ENCODE results near the gene SCART1. TPM values are rescaled to one million over a fixed set of nuclear protein-coding genes. Genes with fewer than 3 reads are reported as not detected.

Gene SCART1
- total and polyA plus RNA-seq, 2 of the 4 experiments (the other 2 are of a cell fraction), result 0.54 to 2.1 TPM

GRCh38 chr10:133441780-133442179 is 12.0 kb upstream of the SCART1 start:
- Histone ChIP-seq H2AK9ac (replicated peaks; ENCODE audit: low read depth, low read length, poor library complexity) (no peak overlapping the region), H4K91ac (ENCODE audit: insufficient read depth, low read depth, low read length) (no peak overlapping the region), H2AK5ac (ENCODE audit: low read depth, low read length) (no peak overlapping the region), H3K4me2 (ENCODE audit: low read depth, low read length) (no peak overlapping the region), H2BK20ac (ENCODE audit: low read depth, low read length) (no peak overlapping the region), H4K8ac (ENCODE audit: low read depth in 2 of 2, low read length in 2 of 2) (no peak overlapping the region), H4K20me1 (ENCODE audit: insufficient read depth, low read length) (no peaks in the 10 kb centered on the region), H4K5ac (ENCODE audit: low read depth, low read length) (no peak overlapping the region), H2BK120ac (ENCODE audit: low read depth, low read length) (no peak overlapping the region), H3K56ac (ENCODE audit: extremely low read depth, insufficient read depth, low read length) (no peak overlapping the region), H3K4ac (ENCODE audit: low read depth, low read length) (no peak overlapping the region), H3K23ac (ENCODE audit: low read depth, low read length) (no peak overlapping the region), H3K18ac (ENCODE audit: low read depth, low read length) (no peak overlapping the region), H3K4me1 (ENCODE audit: control insufficient read depth, insufficient read depth, low read length) (no peaks in the 10 kb centered on the region), H3K9ac (ENCODE audit: low read depth, low read length) (no peak overlapping the region), H3K9me1 (ENCODE audit: insufficient read depth, low read length) (no peaks in the 10 kb centered on the region; the same call in 1 of the 2 replicates), H3K79me1 (ENCODE audit: low read depth in 1 of 2, low read length in 2 of 2) (no peaks in the 10 kb centered on the region), H3K4me3 (ENCODE audit: insufficient read depth, low read depth, low read length) (no peak overlapping the region), H3K27ac (ENCODE audit: insufficient read depth, low read length) (no peak overlapping the region), H2BK5ac (ENCODE audit: low read depth, low read length, poor library complexity, severe bottlenecking) (no peak overlapping the region), H3K36me3 (ENCODE audit: control insufficient read depth, insufficient read depth, low read length) (no peaks in the 10 kb centered on the region), H3K27me3 (ENCODE audit: control insufficient read depth, insufficient read depth, low read length) (no peaks in the 10 kb centered on the region), H2AFZ (replicated peaks; ENCODE audit: low read length, poor library complexity) (no peak overlapping the region), H3K14ac (replicated peaks; ENCODE audit: low read depth, low read length) (no peak overlapping the region), H2BK15ac (ENCODE audit: low read depth, low read length) (no peak overlapping the region), H3K9me3 (ENCODE audit: control insufficient read depth, insufficient read depth, low read length) (peaks cover 9% of the 10 kb centered on the region)
- WGBS, 2 experiments (ENCODE audit: extremely low coverage in 2 of 2, insufficient read length in 1 of 2), result no CpG with 5 or more reads among the region's 12 CpGs
- ChIA-PET CTCF (no interaction called here), POLR2A (ENCODE audit: unreplicated experiment) (no interaction called here)
- no TSS peak for BruUV-seq (replicated peaks)
- ATAC-seq (ENCODE audit: low read depth) (no peak), DNase-seq (no peak)
- intact Hi-C loops (cut with micrococcal nuclease) (no loop called here), in situ Hi-C loops (cut with MboI; ENCODE audit: low sequenced_read_pairs) (no loop called here), dilution Hi-C loops (cut with HindIII; ENCODE audit: low sequenced_read_pairs, unreplicated experiment) (no loop called here)
- TF ChIP-seq RFX5 (IDR thresholded peaks at IDR 0.05; ENCODE audit: low read depth, low read length) (no peak), FOS (IDR thresholded peaks at IDR 0.05; ENCODE audit: low read depth, low read length) (no peak), MXI1 (IDR thresholded peaks at IDR 0.05; ENCODE audit: borderline replicate concordance, low read depth, low read length) (no peak), USF2 (IDR thresholded peaks at IDR 0.05; ENCODE audit: low read depth, low read length) (no peak), RCOR1 (IDR thresholded peaks at IDR 0.05; ENCODE audit: insufficient replicate concordance, low read length) (no peak), MAFK (IDR thresholded peaks at IDR 0.05; ENCODE audit: low read depth, low read length) (no peak), NFE2L2 (IDR thresholded peaks at IDR 0.05; ENCODE audit: low read depth, low read length) (no peak)
- TF ChIP-seq, protein P1, sequence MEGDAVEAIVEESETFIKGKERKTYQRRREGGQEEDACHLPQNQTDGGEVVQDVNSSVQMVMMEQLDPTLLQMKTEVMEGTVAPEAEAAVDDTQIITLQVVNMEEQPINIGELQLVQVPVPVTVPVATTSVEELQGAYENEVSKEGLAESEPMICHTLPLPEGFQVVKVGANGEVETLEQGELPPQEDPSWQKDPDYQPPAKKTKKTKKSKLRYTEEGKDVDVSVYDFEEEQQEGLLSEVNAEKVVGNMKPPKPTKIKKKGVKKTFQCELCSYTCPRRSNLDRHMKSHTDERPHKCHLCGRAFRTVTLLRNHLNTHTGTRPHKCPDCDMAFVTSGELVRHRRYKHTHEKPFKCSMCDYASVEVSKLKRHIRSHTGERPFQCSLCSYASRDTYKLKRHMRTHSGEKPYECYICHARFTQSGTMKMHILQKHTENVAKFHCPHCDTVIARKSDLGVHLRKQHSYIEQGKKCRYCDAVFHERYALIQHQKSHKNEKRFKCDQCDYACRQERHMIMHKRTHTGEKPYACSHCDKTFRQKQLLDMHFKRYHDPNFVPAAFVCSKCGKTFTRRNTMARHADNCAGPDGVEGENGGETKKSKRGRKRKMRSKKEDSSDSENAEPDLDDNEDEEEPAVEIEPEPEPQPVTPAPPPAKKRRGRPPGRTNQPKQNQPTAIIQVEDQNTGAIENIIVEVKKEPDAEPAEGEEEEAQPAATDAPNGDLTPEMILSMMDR (conservative IDR thresholded peaks at IDR 0.05; ENCODE audit: low read depth, low read length), result no peak
- TF ChIP-seq, protein P2, sequence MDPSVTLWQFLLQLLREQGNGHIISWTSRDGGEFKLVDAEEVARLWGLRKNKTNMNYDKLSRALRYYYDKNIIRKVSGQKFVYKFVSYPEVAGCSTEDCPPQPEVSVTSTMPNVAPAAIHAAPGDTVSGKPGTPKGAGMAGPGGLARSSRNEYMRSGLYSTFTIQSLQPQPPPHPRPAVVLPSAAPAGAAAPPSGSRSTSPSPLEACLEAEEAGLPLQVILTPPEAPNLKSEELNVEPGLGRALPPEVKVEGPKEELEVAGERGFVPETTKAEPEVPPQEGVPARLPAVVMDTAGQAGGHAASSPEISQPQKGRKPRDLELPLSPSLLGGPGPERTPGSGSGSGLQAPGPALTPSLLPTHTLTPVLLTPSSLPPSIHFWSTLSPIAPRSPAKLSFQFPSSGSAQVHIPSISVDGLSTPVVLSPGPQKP (IDR thresholded peaks at IDR 0.05; ENCODE audit: borderline replicate concordance, low read depth, low read length), result no peak
